SU-DHL-6 (cell line): Measurements from ENCODE around the gene PPP2R2C.

Source experiments
- CTCF ChIP-seq: fragments of 200-600 bp; sonication (generic); IDR thresholded peaks from one replicate; pipeline ENCODE4 v1.5.1; 2017; ENCODE audit warnings: antibody characterized with exemption, mild to moderate bottlenecking, low read length, moderate library complexity; ENCODE audit not compliant: insufficient read depth, poor library complexity, severe bottlenecking
- EZH2phosphoT487 ChIP-seq: fragments of 200-600 bp; sonication (generic), shearing (Covaris generic); conservative IDR thresholded peaks from 2 replicates; pipeline ENCODE4 v1.6.1; 2018; ENCODE audit warnings: mild to moderate bottlenecking, antibody characterized with exemption, low read length, moderate library complexity, mixed read lengths

- TF ChIP-seq CTCF, result no peak
- no peak for TF ChIP-seq EZH2phosphoT487
Observed at GRCh38 chr4:6469144-6469543, 3.3 kb downstream of the PPP2R2C start.
